ENCODE measurements around the gene PEX11G.

PEX11G gene

GRCh38 chr19:7482584-7483439 is 6.0 kb downstream of the PEX11G start:
- in situ Hi-C loops (cut with HindIII; ENCODE audit: low sequenced_read_pairs): no loop called here
- TF ChIP-seq CTCF (IDR thresholded peaks at IDR 0.05; ENCODE audit: low read depth, low read length): no peak
- no peak overlapping the region for H3K4me3 ChIP-seq (ENCODE audit: low read depth, low read length)
- DNase-seq (ENCODE audit: low read depth, low spot score): no peak

- in situ Hi-C loops (cut with HindIII; ENCODE audit: low sequenced_read_pairs): no loop called here
- no peak for TF ChIP-seq CTCF (IDR thresholded peaks at IDR 0.05; ENCODE audit: low read depth, low read length)
- DNase-seq (ENCODE audit: low read depth, low spot score): no peak
- no peak overlapping the region for H3K4me3 ChIP-seq (ENCODE audit: low read depth, low read length)
These were observed 7.9 kb downstream of the PEX11G start for GRCh38 chr19:7480970-7481255.

GRCh38 chr19:7480222-7480969 is 8.4 kb downstream of the PEX11G start:
- DNase-seq (ENCODE audit: low read depth, low spot score): no peak
- H3K4me3 ChIP-seq (ENCODE audit: low read depth, low read length): no peak overlapping the region
- no peak for TF ChIP-seq CTCF (IDR thresholded peaks at IDR 0.05; ENCODE audit: low read depth, low read length)
- in situ Hi-C loops (cut with HindIII; ENCODE audit: low sequenced_read_pairs): no loop called here

GRCh38 chr19:7478843-7479227 is 10.0 kb downstream of the PEX11G start:
- no peak for TF ChIP-seq CTCF (IDR thresholded peaks at IDR 0.05; ENCODE audit: low read depth, low read length)
- no peak for DNase-seq (ENCODE audit: low read depth, low spot score)
- no peak overlapping the region for H3K4me3 ChIP-seq (ENCODE audit: low read depth, low read length)
- in situ Hi-C loops (cut with HindIII; ENCODE audit: low sequenced_read_pairs): no loop called here

GRCh38 chr19:7478173-7478842 is 10.5 kb downstream of the PEX11G start:
- H3K4me3 ChIP-seq (ENCODE audit: low read depth, low read length): no peak overlapping the region
- no peak for TF ChIP-seq CTCF (IDR thresholded peaks at IDR 0.05; ENCODE audit: low read depth, low read length)
- DNase-seq (ENCODE audit: low read depth, low spot score): peak; percentile 6
- in situ Hi-C loops (cut with HindIII; ENCODE audit: low sequenced_read_pairs): no loop called here

GRCh38 chr19:7477758-7478157 is 11.1 kb downstream of the PEX11G start:
- in situ Hi-C loops (cut with HindIII; ENCODE audit: low sequenced_read_pairs): no loop called here
- TF ChIP-seq CTCF (IDR thresholded peaks at IDR 0.05; ENCODE audit: low read depth, low read length): no peak
- DNase-seq (ENCODE audit: low read depth, low spot score): no peak
- no peak overlapping the region for H3K4me3 ChIP-seq (ENCODE audit: low read depth, low read length)

Measured in astrocyte of the spinal cord (primary cell).